SK-N-MC (cell line): Measurements from ENCODE around the gene SLC9A1.

ENCODE experiments used
- EZH2 ChIP-seq: fragments of 200-600 bp; sonication (generic); IDR thresholded peaks from one replicate; pipeline ENCODE4 v1.6.1; 2017; ENCODE audit warnings: antibody characterized with exemption
- FOXP2 ChIP-seq: optimal IDR thresholded peaks from 2 replicates; pipeline ENCODE3; 2011; ENCODE audit warnings: mild to moderate bottlenecking, moderate library complexity; ENCODE audit not compliant: insufficient read depth; ENCODE audit errors: extremely low read length, control extremely low read depth
- POLR2AphosphoS5 ChIP-seq: IDR thresholded peaks from 2 replicates; pipeline ENCODE4 v1.6.1; 2012; ENCODE audit warnings: mild to moderate bottlenecking, low read depth, low read length, borderline replicate concordance

DNA sequence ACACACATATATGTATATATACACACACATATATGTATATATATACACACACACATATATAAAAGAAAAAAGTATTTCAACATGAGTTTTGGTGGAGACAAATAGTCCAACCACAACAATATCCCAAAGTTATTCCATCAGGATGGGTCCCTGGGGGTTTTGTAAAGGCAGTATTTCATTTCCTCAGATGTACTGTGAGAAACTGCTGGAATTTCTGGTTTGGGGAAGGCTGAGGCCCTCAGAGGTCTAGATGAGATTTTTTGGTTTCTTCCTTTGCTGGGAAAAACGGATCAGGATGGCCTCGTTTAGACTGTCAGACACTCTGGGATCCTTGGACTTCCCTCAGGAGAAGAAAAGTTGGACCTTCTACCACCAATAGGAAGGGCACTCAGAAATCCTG lies 105.8 kb downstream of the SLC9A1 start:
- TF ChIP-seq POLR2AphosphoS5 = no peak
- TF ChIP-seq EZH2 = no peak
- no peak for TF ChIP-seq FOXP2
